ENCODE data around the gene CARMIL1. TPM values are rescaled to one million over a fixed set of nuclear protein-coding genes. Genes with fewer than 3 reads are reported as not detected.

Gene CARMIL1
- total and polyA plus RNA-seq, 10 donors: 3.7 to 34.8 (median 9.3) TPM

GRCh38 chr6:25346064-25346463, 66.9 kb downstream of the CARMIL1 start:
- WGBS, 5 donors: 38 to 57% (median 54%) methylated on average over 3 of the region's 3 CpGs
- Histone ChIP-seq H3K4me1 (peaks cover 0 to 4% (median under 1%) of the 10 kb centered on the region in 6 donors), H3K4me3 (no peak overlapping the region), H3K27ac (no peak overlapping the region), H3K36me3 (no peaks in the 10 kb centered on the region), H3K27me3 (replicated peaks in 1 of 7) (no peaks in the 10 kb centered on the region), H3K9me3 (no peaks in the 10 kb centered on the region)
- no peak for TF ChIP-seq POLR2AphosphoS5 (IDR thresholded peaks at IDR 0.05)
- no peak for TF ChIP-seq POLR2A (IDR thresholded peaks at IDR 0.05)
- TF ChIP-seq, protein P1, sequence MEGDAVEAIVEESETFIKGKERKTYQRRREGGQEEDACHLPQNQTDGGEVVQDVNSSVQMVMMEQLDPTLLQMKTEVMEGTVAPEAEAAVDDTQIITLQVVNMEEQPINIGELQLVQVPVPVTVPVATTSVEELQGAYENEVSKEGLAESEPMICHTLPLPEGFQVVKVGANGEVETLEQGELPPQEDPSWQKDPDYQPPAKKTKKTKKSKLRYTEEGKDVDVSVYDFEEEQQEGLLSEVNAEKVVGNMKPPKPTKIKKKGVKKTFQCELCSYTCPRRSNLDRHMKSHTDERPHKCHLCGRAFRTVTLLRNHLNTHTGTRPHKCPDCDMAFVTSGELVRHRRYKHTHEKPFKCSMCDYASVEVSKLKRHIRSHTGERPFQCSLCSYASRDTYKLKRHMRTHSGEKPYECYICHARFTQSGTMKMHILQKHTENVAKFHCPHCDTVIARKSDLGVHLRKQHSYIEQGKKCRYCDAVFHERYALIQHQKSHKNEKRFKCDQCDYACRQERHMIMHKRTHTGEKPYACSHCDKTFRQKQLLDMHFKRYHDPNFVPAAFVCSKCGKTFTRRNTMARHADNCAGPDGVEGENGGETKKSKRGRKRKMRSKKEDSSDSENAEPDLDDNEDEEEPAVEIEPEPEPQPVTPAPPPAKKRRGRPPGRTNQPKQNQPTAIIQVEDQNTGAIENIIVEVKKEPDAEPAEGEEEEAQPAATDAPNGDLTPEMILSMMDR (IDR thresholded peaks at IDR 0.05 in 8 of 11, conservative IDR thresholded peaks at IDR 0.05 in 3 of 11): no peak
- intact Hi-C loops (cut with DNase I; ENCODE audit: low total_unique reads): no loop called here
- DNase-seq: no peak

DNA sequence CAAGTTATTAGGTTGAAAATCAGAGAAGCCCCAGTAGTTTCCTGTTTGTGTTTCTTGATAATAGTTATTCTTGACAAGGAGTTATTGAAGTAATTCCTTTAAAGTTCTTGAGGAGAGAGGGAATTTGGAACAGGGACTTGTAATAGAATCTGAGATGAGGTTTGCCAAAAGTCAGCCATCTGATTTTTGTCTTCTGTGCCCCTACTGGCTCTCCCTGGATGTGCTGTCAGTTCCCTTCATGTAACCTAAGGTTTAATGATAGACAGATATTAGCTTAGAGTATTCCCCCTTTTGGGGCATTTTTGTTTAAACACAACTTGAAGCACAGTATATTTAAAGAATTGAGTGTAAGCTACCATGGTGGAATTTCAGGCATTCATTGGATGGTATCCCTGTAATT, 71.4 kb downstream of the CARMIL1 start:
- H3K9me3 ChIP-seq: no peaks in the 10 kb centered on the region
- H3K27me3 ChIP-seq (replicated peaks in 1 of 7): no peaks in the 10 kb centered on the region
- no peak for TF ChIP-seq POLR2AphosphoS5 (IDR thresholded peaks at IDR 0.05)
- TF ChIP-seq POLR2A (IDR thresholded peaks at IDR 0.05): no peak
- TF ChIP-seq, protein P1 (IDR thresholded peaks at IDR 0.05 in 8 of 11, conservative IDR thresholded peaks at IDR 0.05 in 3 of 11): no peak
- intact Hi-C loops (cut with DNase I; ENCODE audit: low total_unique reads): no loop called here
- peaks cover 0 to 11% (median 0%) of the 10 kb centered on the region in 6 donors for H3K4me1 ChIP-seq
- H3K27ac ChIP-seq: no peak overlapping the region
- no peak overlapping the region for H3K4me3 ChIP-seq
- no peak for DNase-seq
- H3K36me3 ChIP-seq: no peaks in the 10 kb centered on the region

- no peaks in the 10 kb centered on the region for H3K27me3 ChIP-seq (replicated peaks in 1 of 7)
- no peaks in the 10 kb centered on the region for H3K36me3 ChIP-seq
- H3K9me3 ChIP-seq: no peaks in the 10 kb centered on the region
- intact Hi-C loops (cut with DNase I; ENCODE audit: low total_unique reads): no loop called here
- DNase-seq: no peak
- TF ChIP-seq POLR2A (IDR thresholded peaks at IDR 0.05) (no peak), POLR2AphosphoS5 (IDR thresholded peaks at IDR 0.05) (no peak)
- TF ChIP-seq, protein P1 (IDR thresholded peaks at IDR 0.05 in 8 of 11, conservative IDR thresholded peaks at IDR 0.05 in 3 of 11): no peak
- 68 to 80% (median 77%) methylated on average over 6 of the region's 6 CpGs for WGBS, 5 donors
- H3K4me1 ChIP-seq: peaks cover 0 to 11% (median 0%) of the 10 kb centered on the region in 6 donors
- no peak overlapping the region for H3K4me3 ChIP-seq
- H3K27ac ChIP-seq: no peak overlapping the region
These were observed 72.3 kb downstream of the CARMIL1 start for GRCh38 chr6:25351485-25351884.

DNA sequence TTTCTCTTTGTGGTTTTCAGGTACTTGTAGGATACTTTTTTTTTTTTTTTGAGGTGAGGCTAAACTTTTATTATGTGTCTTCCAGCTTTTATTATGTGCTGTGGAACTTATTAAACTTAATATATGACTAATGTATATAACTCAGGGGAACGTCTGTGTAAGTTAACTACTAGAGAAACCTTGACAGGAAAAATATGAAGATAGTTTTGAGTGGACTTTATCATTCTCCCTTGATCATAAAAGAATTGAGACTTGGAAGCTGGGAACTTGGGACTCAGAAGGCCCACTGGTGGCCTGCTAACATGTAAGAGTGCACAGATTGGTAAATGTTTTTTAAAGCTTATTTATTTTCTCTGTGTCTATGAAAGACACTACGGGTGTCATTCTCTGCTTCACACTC, 73.1 kb downstream of the CARMIL1 start:
- Histone ChIP-seq H3K27me3 (replicated peaks in 1 of 7) (no peaks in the 10 kb centered on the region), H3K36me3 (no peaks in the 10 kb centered on the region), H3K4me1 (peaks cover 0 to 11% (median 0%) of the 10 kb centered on the region in 6 donors), H3K27ac (no peak overlapping the region), H3K4me3 (no peak overlapping the region), H3K9me3 (no peaks in the 10 kb centered on the region)
- intact Hi-C loops (cut with DNase I; ENCODE audit: low total_unique reads): no loop called here
- DNase-seq: no peak
- TF ChIP-seq POLR2A (IDR thresholded peaks at IDR 0.05) (no peak), POLR2AphosphoS5 (IDR thresholded peaks at IDR 0.05) (no peak)
- TF ChIP-seq, protein P1 (IDR thresholded peaks at IDR 0.05 in 8 of 11, conservative IDR thresholded peaks at IDR 0.05 in 3 of 11): no peak
- 56 to 76% (median 61%) methylated on average over 2 of the region's 2 CpGs for WGBS, 5 donors

All from spleen (tissue), 11 donors.